Mononuclear cell (primary cell): ENCODE results near the gene RDH8. TPM values are rescaled to one million over a fixed set of nuclear protein-coding genes. Genes with fewer than 3 reads are reported as not detected.
"Not testable (repeated sequence)": the region's sequence is repeated elsewhere in the genome, so short reads cannot be mapped to it uniquely, and the experiment has no call there.

Experiments
- H3K27me3 ChIP-seq: 2 replicates; pipeline ENCODE4 v1.6.0; 2011; ENCODE audit warnings: low read length, control low read depth; ENCODE audit not compliant: insufficient read depth
- H3K4me1 ChIP-seq: 2 replicates; pipeline ENCODE4 v1.5.1; 2011; ENCODE audit warnings: mild to moderate bottlenecking, low read length, control low read depth; ENCODE audit not compliant: insufficient read depth
- H3K4me3 ChIP-seq: 2 replicates; pipeline ENCODE4 v1.5.1; 2011; ENCODE audit warnings: mild to moderate bottlenecking, low read length, moderate library complexity
- H3K9me3 ChIP-seq: 2 replicates; pipeline ENCODE4 v1.5.1; 2011; ENCODE audit warnings: low read depth, mild to moderate bottlenecking, control low read depth, low read length
- total RNA-seq: library from RNA; depleted of rRNA; stranded (reverse); fragments of >200 nt; gene quantifications from one replicate; pipeline ENCODE4 v1.2.3, GENCODE V29; 2012

The RDH8 gene
- total RNA-seq, 1 donor = 0.10 TPM

GRCh38 chr19:10011974-10012373 is 1.3 kb upstream of the RDH8 start:
- peaks cover 21% of the 10 kb centered on the region for H3K27me3 ChIP-seq
- H3K9me3 ChIP-seq = no peaks in the 10 kb centered on the region
- no peak overlapping the region for H3K4me3 ChIP-seq
- H3K4me1 ChIP-seq = no peaks in the 10 kb centered on the region

- Histone ChIP-seq H3K9me3 (no peaks in the 10 kb centered on the region), H3K4me3 (no peak overlapping the region), H3K27me3 (peaks cover 12% of the 10 kb centered on the region), H3K4me1 (no peaks in the 10 kb centered on the region)
Observed at GRCh38 chr19:10013834-10014618, 743 bp downstream of the RDH8 start.

GRCh38 chr19:10018263-10018662 is 5.0 kb downstream of the RDH8 start:
- Histone ChIP-seq H3K4me3 (no peak overlapping the region), H3K9me3 (no peaks in the 10 kb centered on the region), H3K27me3 (no peaks in the 10 kb centered on the region), H3K4me1 (no peaks in the 10 kb centered on the region)

- Histone ChIP-seq H3K27me3 (no peaks in the 10 kb centered on the region), H3K9me3 (no peaks in the 10 kb centered on the region), H3K4me3 (no peak overlapping the region), H3K4me1 (no peaks in the 10 kb centered on the region)
Observed at GRCh38 chr19:10018786-10019185, 5.5 kb downstream of the RDH8 start.

- no peaks in the 10 kb centered on the region for H3K27me3 ChIP-seq
- H3K4me3 ChIP-seq = no peak overlapping the region
- H3K9me3 ChIP-seq = no peaks in the 10 kb centered on the region
- no peaks in the 10 kb centered on the region for H3K4me1 ChIP-seq
Observed at GRCh38 chr19:10019246-10019645, 6.0 kb downstream of the RDH8 start.

- Histone ChIP-seq H3K9me3 (no peaks in the 10 kb centered on the region), H3K4me3 (no peak overlapping the region), H3K4me1 (no peaks in the 10 kb centered on the region), H3K27me3 (no peaks in the 10 kb centered on the region)
Observed at GRCh38 chr19:10020851-10021250, 7.6 kb downstream of the RDH8 start.

- no peaks in the 10 kb centered on the region for H3K4me1 ChIP-seq
- H3K9me3 ChIP-seq = no peaks in the 10 kb centered on the region
- H3K27me3 ChIP-seq = no peaks in the 10 kb centered on the region
- H3K4me3 ChIP-seq = no peak overlapping the region
Observed at GRCh38 chr19:10021446-10021845, 8.2 kb downstream of the RDH8 start.

GRCh38 chr19:10021863-10022262 is 8.6 kb downstream of the RDH8 start:
- Histone ChIP-seq H3K4me3 (no peak overlapping the region), H3K9me3 (no peaks in the 10 kb centered on the region), H3K4me1 (no peaks in the 10 kb centered on the region), H3K27me3 (no peaks in the 10 kb centered on the region)

GRCh38 chr19:10023096-10023495 is 9.8 kb downstream of the RDH8 start:
- not testable (repeated sequence) for H3K4me3 ChIP-seq, H3K27me3 ChIP-seq, H3K9me3 ChIP-seq, H3K4me1 ChIP-seq

- Histone ChIP-seq H3K4me1 (peaks cover 6% of the 10 kb centered on the region), H3K4me3 (no peak overlapping the region), H3K27me3 (peaks cover 7% of the 10 kb centered on the region), H3K9me3 (no peaks in the 10 kb centered on the region)
Observed at GRCh38 chr19:10026744-10027143, 13.5 kb downstream of the RDH8 start.

GRCh38 chr19:10027158-10027997 is 14.1 kb downstream of the RDH8 start:
- Histone ChIP-seq H3K4me3 (no peak overlapping the region), H3K4me1 (peaks cover 6% of the 10 kb centered on the region), H3K9me3 (no peaks in the 10 kb centered on the region), H3K27me3 (peaks cover 7% of the 10 kb centered on the region)

GRCh38 chr19:10033614-10034013 is 20.3 kb downstream of the RDH8 start:
- Histone ChIP-seq H3K4me3 (no peak overlapping the region), H3K4me1 (no peaks in the 10 kb centered on the region), H3K9me3 (no peaks in the 10 kb centered on the region), H3K27me3 (peaks cover 4% of the 10 kb centered on the region)

GRCh38 chr19:10036601-10037071 is 23.4 kb downstream of the RDH8 start:
- no peak overlapping the region for H3K4me3 ChIP-seq
- H3K4me1 ChIP-seq = no peaks in the 10 kb centered on the region
- no peaks in the 10 kb centered on the region for H3K27me3 ChIP-seq
- no peaks in the 10 kb centered on the region for H3K9me3 ChIP-seq

- no peaks in the 10 kb centered on the region for H3K27me3 ChIP-seq
- H3K9me3 ChIP-seq = no peaks in the 10 kb centered on the region
- H3K4me3 ChIP-seq = no peak overlapping the region
- H3K4me1 ChIP-seq = no peaks in the 10 kb centered on the region
Observed at GRCh38 chr19:10037367-10037766, 24.1 kb downstream of the RDH8 start.

- Histone ChIP-seq H3K4me3 (no peak overlapping the region), H3K4me1 (no peaks in the 10 kb centered on the region), H3K27me3 (no peaks in the 10 kb centered on the region), H3K9me3 (peaks cover 4% of the 10 kb centered on the region)
Observed at GRCh38 chr19:10037809-10038208, 24.5 kb downstream of the RDH8 start.
